DMS53 (cell line): Measurements from ENCODE around the gene METTL8.

Experiments
- DNase-seq: peaks from one replicate; lab custom pipeline; 2025; lab: John Stamatoyannopoulos, UW

METTL8 gene, protein sequence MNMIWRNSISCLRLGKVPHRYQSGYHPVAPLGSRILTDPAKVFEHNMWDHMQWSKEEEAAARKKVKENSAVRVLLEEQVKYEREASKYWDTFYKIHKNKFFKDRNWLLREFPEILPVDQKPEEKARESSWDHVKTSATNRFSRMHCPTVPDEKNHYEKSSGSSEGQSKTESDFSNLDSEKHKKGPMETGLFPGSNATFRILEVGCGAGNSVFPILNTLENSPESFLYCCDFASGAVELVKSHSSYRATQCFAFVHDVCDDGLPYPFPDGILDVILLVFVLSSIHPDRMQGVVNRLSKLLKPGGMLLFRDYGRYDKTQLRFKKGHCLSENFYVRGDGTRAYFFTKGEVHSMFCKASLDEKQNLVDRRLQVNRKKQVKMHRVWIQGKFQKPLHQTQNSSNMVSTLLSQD

DNA sequence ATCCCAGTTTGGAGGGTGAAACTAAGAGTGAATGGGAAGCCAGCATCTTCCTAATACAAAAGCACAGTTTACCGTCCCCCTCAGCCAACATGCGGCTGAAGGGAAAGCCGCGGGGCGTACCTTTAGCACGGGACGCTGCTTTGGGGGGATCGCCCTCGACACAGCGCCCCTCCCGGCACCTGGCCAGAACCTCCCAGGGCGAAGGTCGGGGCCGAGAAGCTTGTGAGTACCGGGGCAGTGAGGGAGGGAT, at the start of gene METTL8:
METTL8 (minus strand) TSS at position 228 of the 250 bp plus-strand sequence. CDS start 41,805 bp downstream, outside the sequence.
- DNase-seq, result no peak

DNA sequence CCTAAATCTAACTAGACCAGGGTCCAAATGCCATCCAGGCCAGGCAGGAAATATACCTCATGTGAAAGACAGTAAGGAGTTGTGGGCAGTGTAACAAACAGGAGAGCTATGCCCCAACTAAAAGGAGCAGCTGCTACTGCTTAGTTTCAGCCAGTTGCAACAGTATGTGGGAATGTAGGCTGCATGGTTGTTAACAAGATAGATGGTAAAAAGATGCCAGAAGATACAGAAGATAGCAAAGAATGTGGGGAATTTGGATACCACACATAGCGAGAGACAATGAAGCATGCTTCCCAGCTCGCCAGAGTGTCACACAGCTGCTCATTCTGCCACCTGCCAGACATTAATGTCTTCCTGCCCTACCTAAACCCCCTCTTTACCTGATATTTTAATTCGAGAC, 49.1 kb upstream of the METTL8 start:
- DNase-seq, result no peak

DNA sequence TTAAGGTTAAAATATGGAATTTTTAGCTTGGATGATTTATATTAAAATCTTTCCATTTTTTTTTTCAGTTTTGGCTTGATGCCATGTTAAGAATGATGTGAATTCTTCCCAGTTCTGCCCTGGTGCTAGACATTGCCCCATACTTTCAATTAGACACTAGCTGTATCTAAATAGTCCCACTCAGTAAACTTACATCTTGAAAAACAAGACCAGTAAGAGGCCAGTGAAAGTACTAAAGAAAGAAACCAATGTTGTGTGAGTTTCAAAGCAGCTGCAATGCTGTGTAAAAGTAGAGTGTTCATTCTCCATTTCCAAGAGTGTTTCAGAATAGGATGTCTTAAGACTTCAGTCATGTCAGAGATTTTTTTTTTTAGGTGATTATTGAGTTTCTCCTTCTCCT, 48.5 kb upstream of the METTL8 start:
- DNase-seq, result no peak

DNA sequence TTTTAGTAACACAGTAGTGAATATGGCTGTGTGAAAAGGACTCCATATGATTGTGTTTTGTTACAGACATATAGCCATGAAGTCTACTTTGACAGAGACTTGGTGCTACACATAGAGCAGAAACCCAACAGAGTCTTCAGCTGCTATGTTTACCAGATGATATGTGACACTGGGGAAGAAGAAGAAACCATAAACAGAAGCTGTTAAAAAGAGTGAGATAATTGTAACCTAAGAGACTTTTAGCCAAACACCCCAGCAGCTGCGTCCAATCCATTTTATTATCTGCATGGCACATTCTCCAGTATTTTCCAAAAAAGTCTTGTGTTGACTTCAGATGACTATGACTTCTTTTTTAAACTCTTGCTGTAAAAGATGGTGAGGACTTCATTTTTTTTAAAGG, 47.1 kb upstream of the METTL8 start:
- no peak for DNase-seq

DNA sequence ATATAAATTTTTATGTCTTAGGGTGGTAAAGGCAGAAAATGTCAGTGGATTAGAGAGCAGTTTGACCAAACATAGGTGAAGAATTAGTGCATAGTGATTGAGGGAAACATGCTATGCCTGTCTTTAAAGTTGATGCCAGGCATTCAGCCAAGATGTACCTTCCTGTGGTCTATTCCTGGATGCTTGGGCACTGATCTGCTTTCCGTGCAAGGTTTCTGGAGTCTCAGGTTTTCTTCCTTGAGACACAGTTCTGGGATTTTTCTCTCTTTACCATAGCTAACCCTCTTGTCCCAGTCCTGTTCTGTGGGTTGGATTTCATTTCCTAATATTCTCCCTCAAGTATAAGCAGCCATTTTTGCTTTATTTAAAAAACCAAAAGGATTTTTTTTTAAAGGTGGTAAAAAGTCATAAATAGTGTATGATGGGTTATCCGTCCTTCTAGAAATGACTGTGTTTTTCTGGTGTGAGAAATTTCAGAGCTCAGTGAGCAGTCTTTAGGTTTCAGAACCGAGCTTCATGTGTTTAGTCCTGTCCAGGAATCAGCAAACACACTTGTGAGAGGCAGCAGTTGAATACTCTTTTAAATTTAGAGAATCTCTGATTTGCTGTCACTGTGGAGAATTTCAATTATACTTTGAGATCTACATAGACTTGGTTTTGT, 45.5 kb upstream of the METTL8 start:
- no peak for DNase-seq

DNA sequence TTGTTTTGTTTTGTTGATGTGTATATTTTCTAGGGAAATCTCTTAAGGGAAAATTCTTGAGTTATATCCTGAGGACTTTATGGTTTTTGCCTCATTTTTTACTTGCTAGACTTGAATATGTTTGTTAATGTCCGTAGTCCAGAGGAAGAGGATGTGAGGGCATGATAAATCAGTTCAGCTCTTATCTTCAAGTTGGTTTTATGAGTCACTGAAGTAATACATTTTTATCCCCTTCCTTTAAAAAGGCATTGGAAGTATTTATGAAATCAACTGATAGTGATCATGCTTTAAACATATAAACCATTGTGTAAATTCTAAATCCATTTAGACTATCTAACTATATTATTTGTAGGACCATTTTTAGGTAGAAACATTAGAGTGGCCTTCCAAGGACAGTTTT, 44.6 kb upstream of the METTL8 start:
- DNase-seq, result no peak

DNA sequence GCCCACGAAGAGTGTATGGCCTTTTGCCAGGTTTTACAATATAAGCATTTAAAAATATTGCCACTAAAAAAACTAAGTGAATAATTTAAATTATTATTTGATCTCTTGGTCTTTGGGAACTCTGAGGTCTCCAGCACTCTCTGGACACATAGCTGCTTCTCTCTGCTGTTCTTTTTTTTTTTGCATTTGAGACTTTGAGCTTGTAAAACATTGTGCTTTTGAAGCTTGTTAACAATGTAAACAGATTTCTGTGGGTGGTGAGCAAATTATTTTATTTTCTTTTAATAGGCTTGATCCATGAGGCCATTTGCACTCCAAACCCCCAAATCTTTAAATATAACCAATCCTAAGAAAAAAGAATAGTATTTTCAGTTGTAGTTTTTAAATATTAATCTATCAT, 42.2 kb upstream of the METTL8 start:
- no peak for DNase-seq

DNA sequence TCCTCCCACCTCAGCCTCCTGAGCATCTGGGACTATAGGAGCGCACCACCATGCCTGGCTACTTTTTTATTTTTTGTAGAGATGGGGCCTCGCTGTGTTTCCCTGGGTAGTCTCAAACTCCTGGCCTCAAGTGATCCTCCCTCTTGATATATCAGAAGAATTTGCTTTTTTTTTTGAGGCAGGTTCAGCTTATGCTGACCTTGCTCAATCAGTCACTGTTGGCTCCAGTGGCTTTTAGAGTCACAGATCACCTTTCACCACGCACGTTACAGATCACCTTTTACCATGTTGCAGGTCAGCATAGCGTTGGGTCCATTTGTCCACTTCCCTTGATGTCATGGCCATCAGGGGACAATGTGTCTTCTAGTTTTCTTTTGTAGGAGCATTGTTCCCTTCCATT, 36.3 kb upstream of the METTL8 start:
- no peak for DNase-seq

DNA sequence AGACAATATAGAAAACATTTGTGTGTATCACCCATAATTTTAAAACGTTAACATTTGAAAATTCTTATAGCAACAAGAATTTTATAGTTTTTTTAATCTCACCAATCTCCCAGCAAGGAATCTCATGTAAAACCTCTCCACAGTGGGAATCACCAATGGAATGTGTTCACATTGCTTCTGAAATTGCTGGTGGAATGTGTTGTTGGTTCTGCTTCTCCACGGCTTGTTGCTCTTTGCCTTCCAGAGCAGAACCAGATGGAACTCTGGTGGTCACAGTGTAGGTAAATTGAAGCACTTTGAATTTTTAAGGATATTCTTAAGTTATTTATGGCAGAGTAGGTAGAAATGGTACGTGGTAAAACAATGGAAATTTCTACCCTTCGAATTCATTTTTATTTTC, 35.4 kb upstream of the METTL8 start:
- DNase-seq, result no peak

DNA sequence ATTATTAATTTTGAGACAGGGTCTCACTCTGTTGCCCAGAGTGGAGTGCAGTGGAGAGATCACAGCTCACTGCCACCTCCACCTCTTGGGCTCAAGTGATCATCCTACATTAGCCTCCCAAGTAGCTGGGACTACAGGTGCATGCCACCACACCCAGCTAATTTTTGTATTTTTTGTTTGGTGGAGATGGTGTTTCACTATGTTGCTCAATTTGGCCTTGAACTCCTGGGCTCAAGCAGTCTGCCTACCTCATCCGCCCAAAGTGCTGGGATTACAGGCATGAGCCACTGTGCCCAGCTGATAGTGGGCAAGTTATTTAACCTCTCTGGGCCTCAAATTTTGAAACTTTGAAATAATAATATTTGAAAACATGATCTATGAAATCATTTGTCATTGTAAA, 26.7 kb upstream of the METTL8 start:
- DNase-seq, result no peak

DNA sequence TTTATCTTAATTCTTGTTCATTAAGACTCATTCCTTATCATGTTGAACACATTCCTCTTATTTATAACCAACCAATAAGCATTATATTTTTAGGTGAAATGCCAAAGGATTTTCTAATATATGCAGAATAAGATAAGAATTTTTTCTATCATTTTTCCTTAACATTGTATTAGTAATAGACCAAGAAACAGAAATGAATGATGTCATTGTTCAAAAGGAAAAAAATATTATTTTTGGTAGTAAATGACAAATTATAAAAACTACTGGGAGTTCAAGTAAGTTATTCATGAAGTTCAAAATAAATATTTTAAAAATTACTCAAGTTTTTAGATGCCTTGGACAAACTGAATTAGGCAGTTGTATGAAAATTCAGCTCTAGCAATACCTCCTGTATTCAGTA, 25.7 kb upstream of the METTL8 start:
- DNase-seq, result no peak

DNA sequence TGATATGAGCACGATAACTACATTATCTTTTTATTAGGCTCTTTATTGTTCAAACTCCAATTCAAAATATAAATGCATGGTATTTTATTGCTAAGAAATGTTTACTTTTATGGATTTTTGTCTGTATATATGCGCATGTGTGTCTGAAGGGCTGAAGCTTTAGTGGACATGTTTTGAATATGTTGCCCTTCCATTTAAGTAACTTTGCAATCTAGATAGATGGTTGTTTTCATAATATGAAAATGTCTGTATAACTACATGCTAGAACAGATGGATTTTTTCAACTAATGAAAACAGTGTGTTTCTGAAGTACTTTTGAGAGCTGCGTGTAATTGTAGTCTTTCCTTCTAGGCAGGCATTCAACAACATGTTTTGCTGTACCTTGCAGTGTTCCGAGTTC, 19.0 kb upstream of the METTL8 start:
- no peak for DNase-seq

DNA sequence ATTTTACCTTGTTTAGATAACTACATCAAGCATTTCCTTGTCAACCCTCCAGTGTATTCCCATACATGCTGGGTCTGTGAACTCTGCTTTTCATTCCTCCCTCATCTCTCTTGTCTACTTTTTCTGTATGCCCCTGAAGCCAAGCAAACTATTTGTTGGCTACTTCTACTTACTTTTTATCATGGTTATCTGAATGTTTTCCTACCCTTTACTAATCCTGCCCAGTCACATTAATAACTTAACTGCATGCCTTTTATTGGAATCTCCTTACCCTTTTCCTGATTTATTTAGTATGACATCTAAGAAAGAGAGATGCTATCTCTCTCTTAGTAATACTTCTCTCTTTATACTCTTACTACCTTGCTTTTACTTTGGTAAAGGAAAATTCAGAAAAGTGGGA, 17.3 kb upstream of the METTL8 start:
- no peak for DNase-seq

DNA sequence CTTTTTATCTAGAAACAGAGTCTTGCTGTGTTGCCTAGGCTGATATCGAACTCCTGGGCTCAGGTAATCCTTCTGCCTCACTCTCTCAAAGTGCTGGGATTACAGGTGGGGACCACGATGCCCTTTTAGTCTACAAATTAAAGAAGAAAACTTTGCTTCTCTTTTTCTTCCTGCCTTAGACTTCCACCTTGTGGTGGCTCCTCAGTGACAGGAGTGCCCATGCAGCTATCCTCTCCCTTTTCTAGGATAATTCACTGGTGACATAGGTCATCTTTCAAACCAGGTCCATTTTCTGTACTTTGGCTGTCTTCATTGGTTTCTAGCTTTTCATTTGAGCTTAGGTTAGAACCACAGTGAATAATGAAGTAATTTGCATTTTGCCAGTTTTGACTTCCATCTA, 13.9 kb upstream of the METTL8 start:
- DNase-seq, result no peak

DNA sequence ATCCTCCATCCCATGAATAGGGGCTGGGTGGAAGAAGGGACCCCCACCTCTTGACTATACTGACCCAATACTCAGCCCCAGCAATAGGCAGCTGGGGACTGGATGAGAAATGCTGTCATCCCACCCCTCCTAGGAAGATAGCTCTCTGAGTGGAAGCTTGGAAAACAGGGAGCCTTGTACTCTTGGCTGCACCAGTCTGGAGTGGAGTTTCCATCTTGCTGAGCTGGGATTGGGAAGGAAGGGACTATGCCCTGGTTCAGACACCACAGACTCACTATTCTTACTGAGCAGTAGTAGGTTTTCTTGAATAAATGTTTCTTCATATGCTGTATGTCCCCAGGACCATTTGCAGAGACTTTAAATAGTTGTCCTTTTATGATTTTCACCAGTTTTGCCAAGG, 7.7 kb upstream of the METTL8 start:
- DNase-seq, result no peak

DNA sequence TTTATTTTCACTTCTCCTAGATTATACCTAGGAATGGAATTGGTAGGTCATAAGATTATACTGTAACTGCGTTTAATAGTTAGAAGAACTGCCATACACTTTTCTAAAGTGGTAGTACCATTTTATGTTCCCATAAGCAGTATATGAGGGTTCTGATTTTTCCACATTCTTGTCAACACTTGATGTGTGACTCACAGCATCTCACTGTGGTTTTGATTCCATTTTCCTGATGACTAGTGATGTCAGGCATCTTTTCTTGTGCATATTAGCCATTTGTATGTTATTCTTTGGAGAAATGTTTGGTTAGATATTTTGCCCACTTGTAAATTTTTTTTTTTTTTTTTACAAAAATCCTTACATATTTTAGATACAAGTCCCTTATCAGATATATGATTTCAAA, 2.5 kb upstream of the METTL8 start:
- DNase-seq, result peak; percentile 55

DNA sequence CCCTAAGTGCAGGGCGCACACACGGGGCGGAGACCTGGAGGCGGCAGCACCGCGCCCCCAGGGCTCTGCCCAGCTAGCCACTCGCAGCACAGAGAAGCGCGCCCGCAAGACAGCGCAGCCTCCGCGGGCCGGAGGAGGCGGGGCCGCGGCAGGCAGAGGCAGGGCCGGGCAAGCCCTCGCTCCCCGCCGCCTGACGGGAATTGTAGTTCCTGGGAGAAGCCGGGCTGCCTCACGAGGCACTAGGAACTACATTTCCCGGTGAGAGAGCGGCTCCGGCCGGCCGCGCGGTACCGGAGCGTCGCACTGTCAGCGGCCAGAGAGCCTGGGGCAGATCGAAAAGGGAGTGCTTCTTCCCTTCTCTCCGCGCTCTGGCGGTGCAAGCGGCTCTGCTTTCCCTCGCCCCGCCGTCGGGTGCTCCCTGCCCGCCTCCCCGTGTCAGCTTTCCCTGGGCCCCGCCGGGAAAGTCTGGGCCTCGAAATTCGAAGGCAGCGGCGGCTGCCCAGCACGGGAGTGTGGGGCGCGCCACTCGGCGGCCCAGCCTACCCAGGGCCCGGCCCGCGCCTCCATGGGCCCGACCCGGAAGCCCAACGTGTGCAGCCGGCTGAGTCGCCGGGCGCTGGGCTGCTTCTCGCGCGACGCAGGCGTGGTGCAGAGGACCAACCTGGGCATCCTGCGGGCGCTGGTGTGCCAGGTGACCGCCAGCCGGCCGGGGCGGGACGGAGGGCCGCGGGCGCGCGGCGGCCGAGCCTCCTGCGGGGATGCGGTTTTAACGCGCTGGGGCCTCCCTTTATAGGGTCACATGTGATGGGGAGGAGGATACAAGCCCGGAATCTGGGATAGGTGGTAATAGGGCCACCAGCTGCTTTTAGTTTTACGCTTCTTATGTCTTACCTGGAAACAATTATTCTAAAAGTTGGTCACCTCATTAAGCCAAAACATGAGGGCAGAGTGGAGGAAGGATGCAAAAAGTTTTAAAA, 511 bp upstream of the METTL8 start, which contains the start of gene DCAF17:
DCAF17 (plus strand) TSS at position 214 of the 977 bp plus-strand sequence; CDS start at position 566, 352 bp downstream.
- peak; percentile 99 for DNase-seq

DNA sequence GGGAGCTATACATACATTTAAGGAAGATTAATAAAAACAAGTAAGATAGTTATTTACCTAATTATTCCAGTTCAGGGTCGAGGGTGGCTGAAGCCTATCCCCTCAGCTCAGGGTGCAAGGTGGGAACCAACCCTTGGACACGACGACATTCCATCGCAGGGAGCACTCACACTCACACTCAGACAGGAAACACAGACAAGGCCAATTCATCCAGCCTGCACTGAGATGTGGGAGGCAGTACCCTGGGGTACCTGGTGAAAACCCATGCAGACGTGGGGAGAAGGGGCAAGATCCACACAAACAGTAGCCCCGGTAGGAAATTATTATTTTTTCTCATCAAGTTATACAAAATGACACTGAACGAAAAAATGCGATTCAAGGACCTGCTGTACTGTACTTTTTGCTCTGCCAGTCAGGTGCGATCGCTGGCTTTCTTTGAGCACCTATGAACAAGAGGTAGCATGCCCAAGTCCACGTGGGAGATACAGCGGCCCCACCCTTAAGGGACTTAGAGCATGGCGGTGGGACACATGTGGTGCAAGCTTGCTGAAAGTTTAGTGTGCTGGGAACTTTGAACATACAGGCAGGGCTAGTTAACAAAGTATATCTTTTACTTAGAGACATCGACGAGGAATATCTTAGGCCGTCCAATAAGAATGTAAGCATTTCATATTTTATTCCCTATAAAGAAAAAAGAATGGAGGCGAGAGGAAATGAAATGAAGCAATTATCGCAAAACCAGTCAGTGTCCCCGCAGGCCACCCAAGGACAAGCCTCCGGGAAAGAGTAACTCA, 624 bp downstream of the METTL8 start:
- peak; percentile 89 for DNase-seq

DNA sequence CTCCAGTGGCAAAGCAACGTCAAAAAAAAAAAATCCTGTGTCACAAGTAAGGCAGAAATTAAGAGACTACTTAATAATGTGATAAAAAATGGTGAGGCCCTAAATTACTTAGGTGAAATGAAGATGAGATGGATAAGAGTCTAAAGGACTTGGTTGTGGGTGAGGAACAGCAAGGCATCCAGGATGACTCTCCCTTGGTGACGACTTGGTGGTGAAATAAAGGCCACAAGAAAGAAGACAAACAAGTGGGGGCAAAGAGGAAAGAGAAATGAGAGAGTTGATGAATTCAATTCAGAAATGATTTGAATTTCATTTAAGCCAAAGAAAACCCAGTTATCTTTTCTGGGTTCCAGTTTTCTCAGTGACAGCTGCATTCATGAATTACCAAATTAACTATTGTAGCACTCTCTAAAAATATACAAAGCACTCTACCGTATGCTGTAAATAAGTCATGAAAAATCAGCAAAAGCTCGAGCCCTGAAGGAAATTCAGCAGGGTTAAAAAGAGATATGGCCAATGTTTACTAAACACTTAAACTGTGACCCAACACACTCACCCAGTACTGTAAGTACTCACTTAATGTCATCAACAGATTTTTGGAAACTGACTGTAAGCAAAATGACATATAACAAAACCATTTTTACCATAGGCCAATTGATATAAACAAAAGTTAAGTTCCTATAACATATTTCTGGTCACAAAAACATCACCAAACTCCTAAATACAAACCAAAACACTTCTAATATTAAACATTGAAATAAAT, 1.4 kb downstream of the METTL8 start:
- DNase-seq, result peak; percentile 15

DNA sequence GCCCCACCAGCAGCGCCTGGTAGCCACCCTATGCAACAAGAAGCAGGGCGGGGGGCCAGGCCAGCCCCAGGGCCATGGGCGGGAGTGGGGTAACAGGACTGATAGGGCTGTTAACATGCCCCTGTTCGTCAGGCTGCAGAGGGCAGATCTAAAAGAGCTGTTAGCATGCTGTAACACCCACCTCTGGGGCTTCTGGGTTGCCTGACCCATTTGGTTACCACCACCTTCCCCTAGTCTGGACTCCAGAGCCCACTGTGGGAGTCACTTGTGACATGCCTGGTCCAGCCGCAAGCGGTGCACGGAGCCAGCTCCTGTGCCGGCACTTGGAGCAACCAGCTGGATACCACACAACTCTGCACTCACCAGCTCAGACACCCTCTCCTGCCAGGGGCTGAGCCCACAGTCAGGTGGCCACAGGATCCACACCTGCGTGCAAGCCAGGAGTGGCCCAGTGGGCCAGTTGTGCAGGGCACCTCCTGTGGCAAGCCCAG, 2.1 kb downstream of the METTL8 start:
- DNase-seq, result no peak
